Nephron (organoid): ENCODE measurements around the gene AP4S1.

Experiments used
- H3K27ac Mint-ChIP-seq, 3 experiments: 2 replicates each; pipeline ENCODE4 v1.8.0; 2020; ENCODE audit warnings: mixed read lengths in 3 of 3, mild to moderate bottlenecking in 2 of 3, moderate library complexity in 1 of 3
- H3K27me3 Mint-ChIP-seq: 2 replicates; pipeline ENCODE4 v1.8.0; 2021; ENCODE audit warnings: low read depth, mild to moderate bottlenecking, moderate library complexity, mixed read lengths
- H3K36me3 Mint-ChIP-seq: 2 replicates; pipeline ENCODE4 v1.8.0; 2020; ENCODE audit warnings: low read depth, mixed read lengths
- H3K4me1 Mint-ChIP-seq: 2 replicates; pipeline ENCODE4 v1.8.0; 2020; ENCODE audit warnings: mixed read lengths
- H3K4me3 Mint-ChIP-seq, 3 experiments: 2 replicates each; pipeline ENCODE4 v1.8.0; 2020; ENCODE audit warnings: mild to moderate bottlenecking in 3 of 3, mixed read lengths in 3 of 3, moderate library complexity in 2 of 3
- H3K9me3 Mint-ChIP-seq: 2 replicates; pipeline ENCODE4 v1.8.0; 2020; ENCODE audit warnings: mixed read lengths
- CTCF ChIP-seq, 3 experiments: fragments of 200-600 bp; sonication (generic); IDR thresholded peaks; one replicate each; pipeline ENCODE4 v1.5.0; 2021; ENCODE audit warnings: antibody characterized with exemption in 3 of 3; ENCODE audit not compliant: unreplicated experiment in 3 of 3

The AP4S1 gene

GRCh38 chr14:30993071-30993470 lies 32.4 kb upstream of the AP4S1 start:
- Mint-ChIP-seq H3K27me3 (no peaks in the 10 kb centered on the region), H3K9me3 (peaks cover 14% of the 10 kb centered on the region), H3K36me3 (peaks cover 19% of the 10 kb centered on the region), H3K4me1 (peaks cover 49% of the 10 kb centered on the region), H3K27ac (no peak overlapping the region), H3K4me3 (no peak overlapping the region)
- TF ChIP-seq CTCF (IDR thresholded peaks at IDR 0.05; ENCODE audit: unreplicated experiment in 3 of 3), result no peak

- H3K27ac Mint-ChIP-seq, result peak overlapping the region; percentile 16 to 76 (median 33)
- H3K4me1 Mint-ChIP-seq, result peaks cover 37% of the 10 kb centered on the region
- peaks cover 34% of the 10 kb centered on the region for H3K36me3 Mint-ChIP-seq
- H3K9me3 Mint-ChIP-seq, result peaks cover 28% of the 10 kb centered on the region
- no peaks in the 10 kb centered on the region for H3K27me3 Mint-ChIP-seq
- no peak overlapping the region for H3K4me3 Mint-ChIP-seq
- TF ChIP-seq CTCF (IDR thresholded peaks at IDR 0.05; ENCODE audit: unreplicated experiment in 3 of 3), result no peak
Measured at GRCh38 chr14:30994681-30995620, 30.5 kb upstream of the AP4S1 start.

- Mint-ChIP-seq H3K4me1 (peaks cover 36% of the 10 kb centered on the region), H3K27ac (peak overlapping the region; percentile 34 to 76 (median 51)), H3K27me3 (no peaks in the 10 kb centered on the region), H3K9me3 (peaks cover 34% of the 10 kb centered on the region), H3K4me3 (no peak overlapping the region), H3K36me3 (peaks cover 41% of the 10 kb centered on the region)
- no peak for TF ChIP-seq CTCF (IDR thresholded peaks at IDR 0.05; ENCODE audit: unreplicated experiment in 3 of 3)
Measured at GRCh38 chr14:30995689-30996088, 29.8 kb upstream of the AP4S1 start.

GRCh38 chr14:30996892-30997659 lies 28.4 kb upstream of the AP4S1 start:
- peaks cover 53% of the 10 kb centered on the region for H3K36me3 Mint-ChIP-seq
- H3K27me3 Mint-ChIP-seq, result no peaks in the 10 kb centered on the region
- H3K4me3 Mint-ChIP-seq, result no peak overlapping the region
- H3K9me3 Mint-ChIP-seq, result peaks cover 40% of the 10 kb centered on the region
- H3K4me1 Mint-ChIP-seq, result peaks cover 26% of the 10 kb centered on the region
- TF ChIP-seq CTCF (IDR thresholded peaks at IDR 0.05; ENCODE audit: unreplicated experiment in 3 of 3), result no peak
- H3K27ac Mint-ChIP-seq, result no peak overlapping the region

GRCh38 chr14:30998100-30998706 lies 27.2 kb upstream of the AP4S1 start:
- H3K4me1 Mint-ChIP-seq, result peaks cover 26% of the 10 kb centered on the region
- no peak overlapping the region for H3K27ac Mint-ChIP-seq
- no peak overlapping the region for H3K4me3 Mint-ChIP-seq
- H3K36me3 Mint-ChIP-seq, result peaks cover 61% of the 10 kb centered on the region
- no peak for TF ChIP-seq CTCF (IDR thresholded peaks at IDR 0.05; ENCODE audit: unreplicated experiment in 3 of 3)
- H3K9me3 Mint-ChIP-seq, result peaks cover 40% of the 10 kb centered on the region
- no peaks in the 10 kb centered on the region for H3K27me3 Mint-ChIP-seq
